Measurements from ENCODE around the gene SPARCL1.

DNA sequence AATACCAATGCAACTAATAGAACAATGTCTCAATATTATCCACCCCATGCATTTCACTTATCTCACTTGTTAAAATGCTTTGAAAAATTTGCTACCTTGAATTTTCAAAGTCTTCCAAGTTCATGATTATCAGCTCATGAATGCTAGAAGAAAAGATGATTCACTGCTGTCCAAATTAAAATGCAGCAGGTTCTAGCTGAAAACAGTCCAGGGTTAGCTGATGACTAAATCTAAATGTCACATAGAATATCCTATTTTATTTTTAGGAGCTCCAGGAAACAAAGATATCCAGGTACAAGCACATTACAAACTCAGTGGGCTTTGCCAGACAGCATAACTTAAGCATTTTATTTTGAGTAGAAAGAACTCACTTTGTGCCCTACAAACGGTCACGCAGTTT lies 38.0 kb upstream of the SPARCL1 start:
- no peak for TF ChIP-seq CTCF (IDR thresholded peaks at IDR 0.05 in 4 of 5, conservative IDR thresholded peaks at IDR 0.05 in 1 of 5)
- no peak for TF ChIP-seq POLR2A (IDR thresholded peaks at IDR 0.05)
